Activated CD8-positive, alpha-beta memory T cell treated with anti-CD3 and anti-CD28 coated beads for 1 hour (primary cell): ENCODE results near the gene NFIB.

ENCODE experiments used
- DNase-seq, 2 donors: peaks; one replicate each; pipeline ENCODE4 v3.0.0-alpha.2; 2020; ENCODE audit warnings: low read depth in 1 of 2; ENCODE audit errors: extremely low read depth in 1 of 2

NFIB gene

DNA sequence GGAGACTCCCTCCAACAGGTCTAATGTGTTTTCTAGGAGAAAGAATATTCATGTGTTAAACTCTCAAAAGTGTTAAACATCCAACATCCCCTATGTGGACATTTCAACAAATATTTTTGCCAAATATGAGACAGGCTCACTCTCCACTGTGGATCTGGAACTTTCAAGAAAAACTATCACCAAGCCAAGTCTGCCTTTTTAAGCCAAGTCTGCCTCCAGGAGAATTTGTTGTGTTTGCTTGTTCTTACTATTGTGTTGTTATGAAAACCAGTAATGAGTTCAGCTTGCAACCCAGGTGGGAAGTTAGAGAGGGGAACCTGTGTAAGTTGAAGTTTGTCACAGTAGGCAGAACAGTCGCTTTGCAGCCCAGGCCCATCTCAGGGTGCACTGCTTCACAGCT lies 228.1 kb downstream of the NFIB start:
- DNase-seq: no peak

GRCh38 chr9:14084867-14085266 lies 229.1 kb downstream of the NFIB start:
- DNase-seq: no peak

GRCh38 chr9:14083366-14083765 lies 230.6 kb downstream of the NFIB start:
- no peak for DNase-seq

DNA sequence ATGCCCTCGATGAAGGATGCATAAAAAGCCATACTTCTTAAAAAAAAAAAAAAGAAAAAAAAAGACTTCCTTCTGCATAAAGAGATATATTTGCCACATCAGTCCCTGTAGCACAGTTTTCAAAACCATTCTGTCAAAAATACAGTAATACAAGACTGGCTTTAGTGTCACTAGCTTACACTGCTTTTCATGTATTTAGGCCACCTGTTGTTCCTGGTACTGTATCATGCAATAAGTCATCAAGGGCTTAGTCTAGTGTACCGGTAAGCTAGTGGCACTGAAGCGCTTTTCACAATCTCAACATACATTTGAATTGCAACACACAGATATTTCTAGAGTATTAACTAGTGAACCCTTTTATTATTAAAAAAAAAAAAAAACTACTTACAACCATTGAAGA lies 231.2 kb downstream of the NFIB start:
- no peak for DNase-seq

DNA sequence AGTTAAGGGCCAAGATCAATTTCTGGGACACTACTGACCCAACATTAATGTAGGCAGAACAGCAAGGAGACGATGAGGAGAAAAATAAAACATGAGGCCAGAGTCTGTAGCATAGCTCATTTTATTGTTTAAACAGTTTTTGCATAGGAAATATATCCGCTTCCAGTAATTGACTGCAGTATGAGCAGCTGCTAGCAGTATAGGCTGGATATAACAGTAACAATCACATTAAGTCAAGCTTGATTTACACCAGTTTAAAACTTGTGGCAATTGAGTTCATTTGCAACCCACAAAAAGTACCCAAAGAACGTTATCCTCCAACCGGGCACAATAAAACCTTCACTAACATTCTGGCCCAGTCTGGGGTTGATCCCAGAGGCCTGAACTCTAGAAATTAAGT lies 232.2 kb downstream of the NFIB start:
- DNase-seq: no peak

- no peak for DNase-seq
These were observed 232.9 kb downstream of the NFIB start for GRCh38 chr9:14080959-14081542.

DNA sequence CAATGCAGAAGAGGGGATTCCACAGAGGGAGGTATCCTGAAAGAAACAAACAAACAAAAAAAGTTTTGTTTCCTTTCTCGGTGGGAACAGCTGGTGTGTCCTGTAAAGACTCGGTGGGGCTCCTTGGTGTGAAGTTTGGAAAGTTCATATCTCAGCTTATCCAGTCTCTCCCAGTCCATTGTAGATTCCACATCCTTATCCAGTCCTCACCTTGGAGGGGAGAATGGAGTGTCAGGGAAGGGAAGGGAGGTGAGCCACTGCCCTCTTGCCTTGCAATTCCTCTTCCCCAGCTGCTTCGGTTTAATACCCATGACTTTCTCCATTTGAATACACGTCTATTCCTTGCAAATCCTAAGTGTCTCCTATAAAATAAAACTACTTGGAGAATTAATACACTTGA lies 234.5 kb downstream of the NFIB start:
- no peak for DNase-seq

DNA sequence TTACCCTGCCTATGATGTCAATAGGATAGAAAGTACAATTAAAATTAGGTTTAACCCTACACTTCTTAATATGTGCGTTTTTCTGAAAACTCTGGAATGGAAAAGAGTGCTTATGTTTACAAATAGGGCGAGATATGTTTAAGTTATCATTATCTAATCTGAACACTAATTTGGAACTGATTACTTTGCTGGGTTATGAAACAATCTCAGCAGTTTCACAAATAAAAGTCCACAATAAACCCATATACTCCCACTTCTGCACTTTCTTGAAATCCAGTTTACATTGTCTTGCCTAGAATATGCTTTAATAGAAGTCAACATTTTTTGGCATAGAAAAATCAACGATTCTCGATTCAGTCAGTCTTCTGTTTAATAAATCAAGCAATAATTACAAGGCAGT lies 236.3 kb downstream of the NFIB start:
- DNase-seq: no peak

- no peak for DNase-seq
These were observed 238.7 kb downstream of the NFIB start for GRCh38 chr9:14075218-14075617.

- DNase-seq: no peak
These were observed 241.1 kb downstream of the NFIB start for GRCh38 chr9:14072850-14073249.

- DNase-seq: no peak
These were observed 242.5 kb downstream of the NFIB start for GRCh38 chr9:14071484-14071883.

GRCh38 chr9:14068690-14069089 lies 245.3 kb downstream of the NFIB start:
- DNase-seq: no peak

DNA sequence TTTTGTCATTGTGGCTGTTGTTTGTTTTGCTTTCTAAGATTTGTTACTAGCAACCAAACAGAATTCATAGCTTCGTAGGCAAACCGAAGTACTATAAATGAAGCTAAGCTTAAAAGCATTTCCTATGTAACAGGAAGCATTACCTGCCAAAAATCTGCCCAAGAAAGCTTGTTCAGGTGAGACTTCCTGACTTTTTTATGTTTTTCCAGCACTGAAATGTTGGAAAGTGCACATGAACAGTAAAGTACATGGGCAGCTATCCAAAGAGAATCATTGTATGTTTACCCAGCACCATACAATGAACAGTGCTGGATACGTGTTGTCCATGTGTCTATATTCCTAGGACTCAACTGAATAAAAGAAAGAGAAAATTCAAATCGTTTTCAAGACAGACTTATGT lies 247.1 kb downstream of the NFIB start:
- no peak for DNase-seq

- DNase-seq: no peak
These were observed 247.9 kb downstream of the NFIB start for GRCh38 chr9:14066032-14066431.

- no peak for DNase-seq
These were observed 249.0 kb downstream of the NFIB start for GRCh38 chr9:14064940-14065339.

GRCh38 chr9:14063756-14064155 lies 250.2 kb downstream of the NFIB start:
- DNase-seq: no peak

DNA sequence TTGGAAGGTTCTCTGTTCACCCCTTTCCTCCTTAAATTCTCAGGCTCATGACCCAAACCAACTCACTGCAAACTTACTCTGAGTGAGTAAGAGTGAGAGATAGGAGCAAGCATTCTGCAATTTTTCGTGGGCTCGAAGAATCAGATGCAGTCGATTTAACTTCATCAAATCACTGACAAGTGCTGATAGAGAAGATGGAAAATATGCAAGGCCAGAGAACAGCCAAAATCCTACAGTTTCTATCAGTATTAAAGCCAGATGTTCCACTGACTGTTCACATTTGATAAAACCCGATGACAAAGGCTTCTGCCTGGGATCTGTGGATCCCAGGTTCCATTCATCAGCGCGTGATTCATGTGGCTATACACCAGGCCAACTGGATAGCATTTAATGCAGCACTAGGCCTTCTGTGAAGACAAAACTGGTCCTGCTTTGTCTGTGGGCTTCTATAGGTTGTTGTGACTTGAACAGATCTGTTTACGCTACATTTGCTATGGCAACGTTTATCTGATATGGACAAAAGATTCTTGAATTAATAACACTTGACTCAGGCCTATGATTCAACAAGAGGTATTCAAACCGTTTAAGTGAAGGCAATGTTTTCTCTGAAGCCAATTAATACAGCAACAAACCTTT lies 251.2 kb downstream of the NFIB start:
- no peak for DNase-seq

DNA sequence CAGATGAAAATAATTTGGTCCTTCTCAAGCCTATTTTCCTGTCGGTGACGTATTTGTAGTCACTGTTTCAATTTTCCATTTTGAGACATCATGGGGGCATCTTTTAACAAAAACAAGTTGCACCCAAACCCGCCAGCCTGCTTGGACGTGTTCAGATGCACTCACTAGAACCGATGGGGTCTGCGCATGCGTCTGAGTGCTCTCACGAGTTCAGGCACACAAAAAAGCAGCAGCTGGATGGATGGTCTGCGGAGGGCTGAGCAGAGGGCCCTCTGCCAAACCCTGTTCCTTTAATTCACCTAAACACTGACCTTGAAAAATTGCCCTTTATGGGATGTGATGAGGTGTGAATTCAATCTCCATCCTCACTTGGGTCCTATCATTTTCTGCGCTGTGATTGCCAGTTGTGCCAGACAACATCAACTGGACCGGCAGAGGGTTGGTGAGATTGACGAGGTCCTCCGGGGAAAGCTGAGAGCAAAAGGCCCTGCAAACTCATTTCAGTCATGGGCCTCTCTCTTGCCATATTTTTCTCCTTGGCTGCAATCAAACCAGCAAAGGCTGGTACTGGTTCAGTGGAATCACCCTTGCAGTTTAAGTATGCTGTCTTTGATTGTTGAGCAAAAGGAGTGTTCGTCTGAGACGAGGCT lies 251.9 kb downstream of the NFIB start:
- no peak for DNase-seq

DNA sequence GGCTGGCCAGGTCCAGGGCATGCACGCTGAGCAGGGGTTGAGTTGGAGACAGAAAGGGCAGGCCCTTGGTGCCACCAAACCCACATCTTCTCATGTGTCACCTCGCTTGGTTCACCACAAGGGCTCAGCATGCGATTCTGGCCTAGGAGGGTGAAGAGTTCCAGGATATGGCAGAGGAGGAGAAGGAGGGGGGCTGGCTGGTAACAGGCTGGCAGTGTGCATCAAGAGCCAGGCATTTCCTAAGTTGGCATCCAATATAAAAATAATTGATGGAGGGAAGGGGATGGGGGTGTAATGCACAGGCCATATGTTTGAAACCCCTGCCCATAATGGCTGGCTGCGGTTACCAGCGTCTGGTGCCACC lies 255.6 kb downstream of the NFIB start:
- no peak for DNase-seq

- DNase-seq: no peak
These were observed 256.3 kb downstream of the NFIB start for GRCh38 chr9:14057368-14058324.

DNA sequence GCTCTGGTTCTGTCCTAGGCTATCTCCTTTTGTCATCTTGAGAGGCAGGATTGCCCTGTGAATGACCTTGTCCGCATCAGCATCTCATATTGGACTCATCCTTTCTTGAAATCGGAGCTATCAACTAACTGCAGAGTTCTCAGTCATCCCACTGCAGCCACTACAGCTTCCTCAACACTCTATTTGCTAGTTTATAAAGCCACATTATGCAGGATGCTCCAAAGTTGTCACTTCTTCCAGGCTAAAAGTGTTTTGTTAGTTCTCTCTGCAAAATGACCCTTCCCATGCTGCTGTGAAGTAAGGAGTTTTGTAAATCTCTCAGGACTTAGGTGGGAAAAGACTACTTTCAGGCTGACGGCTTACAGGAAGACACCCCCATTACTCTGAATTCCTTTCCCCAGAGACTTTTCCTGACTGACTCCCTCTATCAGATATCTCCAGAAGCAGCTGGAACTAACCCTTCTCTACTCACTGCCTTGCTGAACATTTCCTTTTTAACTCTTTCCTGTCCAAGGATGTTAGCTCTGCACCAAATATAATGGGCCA lies 257.6 kb downstream of the NFIB start:
- DNase-seq: no peak
